ENCODE measurements around the gene BIRC7.

Gene BIRC7

GRCh38 chr20:63255931-63256704, 20.4 kb downstream of the BIRC7 start:
- TF ChIP-seq, protein P1, sequence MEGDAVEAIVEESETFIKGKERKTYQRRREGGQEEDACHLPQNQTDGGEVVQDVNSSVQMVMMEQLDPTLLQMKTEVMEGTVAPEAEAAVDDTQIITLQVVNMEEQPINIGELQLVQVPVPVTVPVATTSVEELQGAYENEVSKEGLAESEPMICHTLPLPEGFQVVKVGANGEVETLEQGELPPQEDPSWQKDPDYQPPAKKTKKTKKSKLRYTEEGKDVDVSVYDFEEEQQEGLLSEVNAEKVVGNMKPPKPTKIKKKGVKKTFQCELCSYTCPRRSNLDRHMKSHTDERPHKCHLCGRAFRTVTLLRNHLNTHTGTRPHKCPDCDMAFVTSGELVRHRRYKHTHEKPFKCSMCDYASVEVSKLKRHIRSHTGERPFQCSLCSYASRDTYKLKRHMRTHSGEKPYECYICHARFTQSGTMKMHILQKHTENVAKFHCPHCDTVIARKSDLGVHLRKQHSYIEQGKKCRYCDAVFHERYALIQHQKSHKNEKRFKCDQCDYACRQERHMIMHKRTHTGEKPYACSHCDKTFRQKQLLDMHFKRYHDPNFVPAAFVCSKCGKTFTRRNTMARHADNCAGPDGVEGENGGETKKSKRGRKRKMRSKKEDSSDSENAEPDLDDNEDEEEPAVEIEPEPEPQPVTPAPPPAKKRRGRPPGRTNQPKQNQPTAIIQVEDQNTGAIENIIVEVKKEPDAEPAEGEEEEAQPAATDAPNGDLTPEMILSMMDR (IDR thresholded peaks at IDR 0.05; ENCODE audit: borderline replicate concordance, control extremely low read depth, extremely low read depth, insufficient read depth, missing control alignments) = no peak
- in situ Hi-C loops (cut with MboI; ENCODE audit: low sequenced_read_pairs, unreplicated experiment) = no loop called here

DNA sequence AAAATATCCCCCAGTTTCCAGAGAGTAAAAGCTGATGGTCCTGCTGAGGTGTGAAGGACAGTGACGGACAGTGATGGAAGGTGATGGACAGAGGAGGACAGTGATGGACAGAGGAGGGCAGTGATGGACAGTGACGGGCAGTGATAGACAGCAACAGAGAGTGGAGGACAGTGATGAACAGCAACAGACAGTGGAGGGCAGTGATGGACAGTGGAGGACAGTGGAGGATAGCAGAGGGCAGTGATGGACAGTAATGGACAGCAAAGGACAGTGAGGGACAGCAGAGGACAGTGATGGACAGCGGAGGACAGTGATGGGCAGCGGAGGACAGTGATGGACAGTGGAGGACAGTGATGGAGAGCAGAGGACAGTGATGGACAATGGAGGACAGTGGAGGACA, 21.2 kb downstream of the BIRC7 start:
- no peak for DNase-seq (ENCODE audit: low spot score)
- TF ChIP-seq, protein P1 (IDR thresholded peaks at IDR 0.05; ENCODE audit: borderline replicate concordance, control extremely low read depth, extremely low read depth, insufficient read depth, missing control alignments) = no peak
- in situ Hi-C loops (cut with MboI; ENCODE audit: low sequenced_read_pairs, unreplicated experiment) = no loop called here

More at GRCh38 chr20:63255931-63256704, 20.4 kb downstream of the BIRC7 start:
- no peak for DNase-seq (ENCODE audit: low spot score)

GRCh38 chr20:63257629-63258028, 21.9 kb downstream of the BIRC7 start:
- DNase-seq (ENCODE audit: low spot score) = no peak
- in situ Hi-C loops (cut with MboI; ENCODE audit: low sequenced_read_pairs, unreplicated experiment) = no loop called here
- TF ChIP-seq, protein P1 (IDR thresholded peaks at IDR 0.05; ENCODE audit: borderline replicate concordance, control extremely low read depth, extremely low read depth, insufficient read depth, missing control alignments) = no peak

DNA sequence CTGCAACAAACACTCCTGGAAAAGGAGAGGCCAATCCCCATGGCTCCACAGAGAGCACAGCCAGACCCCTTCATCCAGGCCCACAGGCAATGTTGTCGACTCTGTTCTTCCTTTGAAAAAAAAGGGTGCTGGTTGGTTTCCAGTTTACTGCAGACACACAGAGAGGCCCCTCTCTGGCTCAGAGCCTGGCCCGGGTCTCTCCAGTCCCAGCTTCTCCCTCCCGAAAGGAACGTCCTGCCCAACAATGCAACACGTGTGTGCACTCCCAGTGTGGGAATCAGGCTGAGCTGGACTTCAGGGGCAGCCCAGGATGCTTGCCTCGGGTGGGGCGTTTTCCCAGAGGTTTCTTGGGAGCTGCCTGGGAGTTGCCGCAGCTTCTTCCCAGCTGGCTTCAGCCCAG, 23.1 kb downstream of the BIRC7 start:
- in situ Hi-C loops (cut with MboI; ENCODE audit: low sequenced_read_pairs, unreplicated experiment) = no loop called here
- DNase-seq (ENCODE audit: low spot score) = no peak
- TF ChIP-seq, protein P1 (IDR thresholded peaks at IDR 0.05; ENCODE audit: borderline replicate concordance, control extremely low read depth, extremely low read depth, insufficient read depth, missing control alignments) = no peak

GRCh38 chr20:63259734-63260460, 24.2 kb downstream of the BIRC7 start:
- DNase-seq (ENCODE audit: low spot score) = no peak
- TF ChIP-seq, protein P1 (IDR thresholded peaks at IDR 0.05; ENCODE audit: borderline replicate concordance, control extremely low read depth, extremely low read depth, insufficient read depth, missing control alignments) = no peak
- in situ Hi-C loops (cut with MboI; ENCODE audit: low sequenced_read_pairs, unreplicated experiment) = no loop called here

DNA sequence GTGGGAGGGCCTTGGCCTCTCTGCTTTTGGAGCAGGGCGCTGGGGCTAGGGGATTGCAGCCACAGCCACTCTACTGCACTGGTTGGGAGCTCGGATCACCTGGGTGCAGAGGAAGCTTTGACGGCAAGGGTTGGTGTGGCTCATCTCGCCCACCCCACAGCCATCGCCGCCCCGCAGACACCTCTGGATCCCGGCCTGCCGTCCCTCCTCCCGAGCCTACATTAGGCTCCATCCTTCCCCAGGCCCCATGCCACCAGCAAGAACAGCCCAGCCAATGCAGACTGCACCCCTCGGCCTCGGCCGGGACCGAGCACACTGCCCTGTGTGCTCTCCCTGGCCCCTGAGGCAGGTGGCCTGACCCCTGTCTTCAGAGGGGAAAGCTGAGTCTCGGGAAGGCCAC, 24.8 kb downstream of the BIRC7 start:
- TF ChIP-seq, protein P1 (IDR thresholded peaks at IDR 0.05; ENCODE audit: borderline replicate concordance, control extremely low read depth, extremely low read depth, insufficient read depth, missing control alignments) = no peak
- no peak for DNase-seq (ENCODE audit: low spot score)
- in situ Hi-C loops (cut with MboI; ENCODE audit: low sequenced_read_pairs, unreplicated experiment) = no loop called here

Measured in GM13976 (cell line).